ENCODE results near the gene GALNTL6. TPM values are rescaled to one million over a fixed set of nuclear protein-coding genes. Genes with fewer than 3 reads are reported as not detected.
A peak's percentile ranks its signal among the peaks of the same experiment; 100 is the strongest.

Gene GALNTL6
- total RNA-seq, 1 donor from 2014 or later = not detected

GRCh38 chr4:171793723-171794122 lies 19.5 kb upstream of the GALNTL6 start:
- H3K4me3 ChIP-seq (ENCODE audit: low read depth, low read length) = no peak overlapping the region
- no peak for TF ChIP-seq CTCF (IDR thresholded peaks at IDR 0.05; ENCODE audit: insufficient read depth, low read length, severe bottlenecking)
- FAIRE-seq (no peak), DNase-seq (ENCODE audit: low read depth) (no peak)
- no peaks in the 10 kb centered on the region for H3K27me3 ChIP-seq (ENCODE audit: control insufficient read depth, insufficient read depth, low read length)
- no peaks in the 10 kb centered on the region for H3K36me3 ChIP-seq (ENCODE audit: control insufficient read depth, insufficient read depth, low read length)

- no peak for DNase-seq (ENCODE audit: low read depth)
- H3K27me3 ChIP-seq (ENCODE audit: control insufficient read depth, insufficient read depth, low read length) = no peaks in the 10 kb centered on the region
- TF ChIP-seq CTCF (IDR thresholded peaks at IDR 0.05; ENCODE audit: insufficient read depth, low read length, severe bottlenecking) = no peak
- H3K36me3 ChIP-seq (ENCODE audit: control insufficient read depth, insufficient read depth, low read length) = no peaks in the 10 kb centered on the region
- FAIRE-seq = no peak
- no peak overlapping the region for H3K4me3 ChIP-seq (ENCODE audit: low read depth, low read length)
These were observed 18.7 kb upstream of the GALNTL6 start for GRCh38 chr4:171794528-171794927.

- H3K27me3 ChIP-seq (ENCODE audit: control insufficient read depth, insufficient read depth, low read length) = peaks cover 10% of the 10 kb centered on the region
- FAIRE-seq (no peak), DNase-seq (ENCODE audit: low read depth) (no peak)
- no peak for TF ChIP-seq CTCF (IDR thresholded peaks at IDR 0.05; ENCODE audit: insufficient read depth, low read length, severe bottlenecking)
- H3K4me3 ChIP-seq (ENCODE audit: low read depth, low read length) = no peak overlapping the region
- H3K36me3 ChIP-seq (ENCODE audit: control insufficient read depth, insufficient read depth, low read length) = no peaks in the 10 kb centered on the region
These were observed 3.4 kb upstream of the GALNTL6 start for GRCh38 chr4:171809854-171810253.

DNA sequence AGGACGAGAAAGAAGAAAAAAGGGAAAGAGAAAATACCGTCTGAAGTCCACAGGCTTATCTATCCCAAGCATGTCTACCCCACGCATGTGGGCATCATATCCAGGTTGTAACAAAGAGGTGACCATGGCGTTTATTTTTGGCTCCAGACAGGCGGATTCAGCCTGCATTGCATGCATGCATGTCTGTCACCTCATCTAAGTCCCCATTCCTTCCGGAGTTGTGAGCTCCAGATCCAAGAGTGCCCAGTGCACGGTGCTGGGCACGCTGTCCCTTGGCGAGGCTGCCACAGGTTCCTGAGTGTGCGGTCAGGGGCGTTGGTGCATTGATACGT lies 905 bp upstream of the GALNTL6 start:
- DNase-seq (ENCODE audit: low read depth) (no peak), FAIRE-seq (no peak)
- TF ChIP-seq CTCF (IDR thresholded peaks at IDR 0.05; ENCODE audit: insufficient read depth, low read length, severe bottlenecking) = no peak
- H3K4me3 ChIP-seq (ENCODE audit: low read depth, low read length) = no peak overlapping the region
- no peaks in the 10 kb centered on the region for H3K36me3 ChIP-seq (ENCODE audit: control insufficient read depth, insufficient read depth, low read length)
- H3K27me3 ChIP-seq (ENCODE audit: control insufficient read depth, insufficient read depth, low read length) = peaks cover 10% of the 10 kb centered on the region

DNA sequence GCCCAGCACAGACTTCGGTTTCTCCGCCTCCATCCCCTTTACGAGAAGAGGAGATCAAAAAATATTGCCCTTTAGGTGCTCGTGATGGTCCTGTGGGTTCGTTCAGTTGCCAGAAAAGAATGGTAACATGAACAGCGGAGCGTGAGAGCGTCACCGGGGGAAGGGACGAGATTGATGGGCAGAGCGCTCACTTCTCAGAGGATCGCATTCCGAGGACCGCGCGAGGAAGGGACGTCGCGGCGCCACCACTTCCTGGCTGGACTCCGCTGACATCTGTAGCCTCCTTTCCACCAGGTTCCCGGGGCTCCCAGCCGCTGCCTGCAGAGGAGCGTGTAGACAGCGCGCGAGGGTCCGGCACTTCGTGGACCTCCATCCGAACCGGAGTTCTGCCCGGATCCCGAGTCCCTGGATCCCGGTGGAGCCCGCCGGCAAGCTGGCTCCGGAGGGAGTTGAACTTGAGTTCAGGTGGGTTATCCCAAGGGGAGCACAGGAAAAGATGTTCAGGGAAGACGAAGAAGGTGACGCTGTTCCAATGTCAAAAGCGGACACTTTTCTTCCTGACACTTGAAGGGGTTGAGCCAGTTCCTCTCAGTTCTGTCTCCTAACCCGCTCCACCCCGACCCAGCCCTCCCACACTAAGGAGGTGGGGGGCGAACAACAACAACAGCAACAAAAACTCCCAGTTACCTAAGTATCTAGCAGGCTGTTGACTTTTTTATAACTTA lies 484 bp downstream of the GALNTL6 start:
- TF ChIP-seq CTCF (IDR thresholded peaks at IDR 0.05; ENCODE audit: insufficient read depth, low read length, severe bottlenecking) = no peak
- no peak for DNase-seq (ENCODE audit: low read depth)
- FAIRE-seq = no peak
- H3K27me3 ChIP-seq (ENCODE audit: control insufficient read depth, insufficient read depth, low read length) = peaks cover 10% of the 10 kb centered on the region
- H3K36me3 ChIP-seq (ENCODE audit: control insufficient read depth, insufficient read depth, low read length) = no peaks in the 10 kb centered on the region
- peak overlapping the region; percentile 16 for H3K4me3 ChIP-seq (ENCODE audit: low read depth, low read length)

DNA sequence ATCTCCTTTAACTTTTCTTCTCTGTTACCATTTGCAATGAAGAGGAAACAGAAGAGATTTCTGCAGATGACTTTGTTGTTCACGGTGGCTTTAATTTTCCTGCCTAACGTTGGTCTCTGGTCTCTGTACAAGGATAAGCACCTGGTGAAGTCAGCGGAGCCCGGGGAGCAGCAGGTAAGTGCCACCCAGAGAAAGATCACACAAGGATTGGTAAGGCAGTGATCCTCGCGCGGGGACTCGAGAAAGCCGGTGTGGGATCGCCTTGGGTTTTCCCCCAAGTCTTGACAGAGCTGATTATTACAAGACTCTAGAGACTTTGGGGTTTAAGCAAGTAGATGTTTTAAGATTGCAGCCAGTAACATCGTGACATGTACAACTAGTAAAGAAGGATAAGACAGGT lies 1.3 kb downstream of the GALNTL6 start:
- peaks cover 10% of the 10 kb centered on the region for H3K27me3 ChIP-seq (ENCODE audit: control insufficient read depth, insufficient read depth, low read length)
- no peak for TF ChIP-seq CTCF (IDR thresholded peaks at IDR 0.05; ENCODE audit: insufficient read depth, low read length, severe bottlenecking)
- FAIRE-seq (no peak), DNase-seq (ENCODE audit: low read depth) (no peak)
- no peak overlapping the region for H3K4me3 ChIP-seq (ENCODE audit: low read depth, low read length)
- H3K36me3 ChIP-seq (ENCODE audit: control insufficient read depth, insufficient read depth, low read length) = no peaks in the 10 kb centered on the region
